Heart left ventricle (tissue), 13 donors: ENCODE measurements around the gene CHCT1.

Source experiments
- CTCF ChIP-seq, 12 donors: fragments of 200-600 bp; sonication (generic) in 4 of 12; IDR thresholded peaks; one replicate each; pipeline versions ENCODE4 v1.5.0 to v1.8.0; 2018 to 2022; ENCODE audit warnings: antibody characterized with exemption in 12 of 12, mild to moderate bottlenecking in 5 of 12
- POLR2A ChIP-seq, 2 donors: fragments of 450-650 bp; IDR thresholded peaks; one replicate each; pipeline ENCODE4 v1.6.1; 2017; ENCODE audit warnings: antibody characterized with exemption in 2 of 2, mild to moderate bottlenecking in 2 of 2, moderate library complexity in 2 of 2
- donor health status: ischemic (EF 13 %, LVEDD 7.1; RV severe dilation, severe dysfunction).
- donor health status: DM: no; HTN: yes; CAD: no.
- donor health status: DM: no; HTN: no; CAD: no.
- donor health status: ischemic (EF 25% LVEDD 6.9; RV normal size, moderate dysfunction).
- donor health status: ischemic (EF 25% LVEDD 5.7; RV mildly dilated, moderate dysfunction).
- donor health status: ischemic (EF 35%, LVEDD 5.7; RV mildly dilated, moderate dysfunction).
- donor health status: nonischemic (EF 11% LVEDD 7.7; RV severe dilation, severe dysfunction).
- donor health status: DM: yes; HTN: yes; CAD: no.
- donor health status: PGD.
- donor health status: ischemic (EF 29% LVEDD 5.4; RV normal size, mild dysfunction).
- donor health status: nonischemic (EF 23%, LVEDD 6.1; RV moderate dilation, normal function).

GRCh38 chr17:60463157-60463835 lies 41.0 kb downstream of the CHCT1 start:
- TF ChIP-seq POLR2A (IDR thresholded peaks at IDR 0.05) (no peak), CTCF (IDR thresholded peaks at IDR 0.05) (no peak)
